BLaER1 treated with 17β-estradiol and CSF1 and Interleukin-3, amounts not matched to agents 10 nM and 100 nM (cell line): ENCODE measurements around the gene HPSE.
A peak's percentile ranks its signal among the peaks of the same experiment; 100 is the strongest.

ENCODE experiments used
- H3K27ac ChIP-seq, 11 experiments: shearing (Covaris generic); formaldehyde crosslinking; 2 replicates each; pipeline ENCODE4 v1.8.1; 2022
- H3K27me3 ChIP-seq, 11 experiments: shearing (Covaris generic); formaldehyde crosslinking; 2 replicates each; pipeline ENCODE4 v1.8.1; 2022
- H3K36me3 ChIP-seq, 11 experiments: shearing (Covaris generic); formaldehyde crosslinking; 2 replicates each; pipeline ENCODE4 v1.8.1; 2022
- H3K4me1 ChIP-seq, 10 experiments: shearing (Covaris generic); formaldehyde crosslinking; 2 replicates each; pipeline ENCODE4 v1.8.1; 2022
- H3K4me2 ChIP-seq, 11 experiments: shearing (Covaris generic); formaldehyde crosslinking; 2 replicates each; pipeline ENCODE4 v1.8.1; 2022
- H3K4me3 ChIP-seq, 10 experiments: shearing (Covaris generic); formaldehyde crosslinking; 2 replicates each; pipeline ENCODE4 v1.8.1; 2022
- H3K9ac ChIP-seq, 11 experiments: shearing (Covaris generic); formaldehyde crosslinking; 2 replicates each; pipeline ENCODE4 v1.8.1; 2022
- H3K9me3 ChIP-seq, 11 experiments: shearing (Covaris generic); formaldehyde crosslinking; replicated peaks in 1 of 11; 2 replicates each; pipeline ENCODE4 v1.8.1; 2022
- H4K20me1 ChIP-seq, 11 experiments: shearing (Covaris generic); formaldehyde crosslinking; 2 replicates each; pipeline ENCODE4 v1.8.1; 2022
- Cebpa-rat ChIP-seq, 11 experiments: shearing (Covaris generic); IDR thresholded peaks; 2 replicates each; pipeline ENCODE4 v1.8.1; 2022

The HPSE gene

GRCh38 chr4:83258461-83258860 lies 76.2 kb downstream of the HPSE start:
- Histone ChIP-seq H4K20me1 (no peaks in the 10 kb centered on the region), H3K4me3 (no peak overlapping the region), H3K9ac (no peak overlapping the region), H3K36me3 (peaks cover 23 to 76% (median 55%) of the 10 kb centered on the region in 11 experiments; a peak in 21 of 22 replicates), H3K4me2 (peak overlapping the region in 1 of 11 experiments; percentile 4; a peak in 1 of 22 replicates), H3K4me1 (peaks cover 5 to 61% (median 15%) of the 10 kb centered on the region in 10 experiments; a peak in 18 of 20 replicates), H3K9me3 (no peaks in the 10 kb centered on the region), H3K27me3 (no peaks in the 10 kb centered on the region), H3K27ac (peak overlapping the region in 2 of 11 experiments; percentile 12 to 83; a peak in 2 of 22 replicates)
- no peak for TF ChIP-seq Cebpa-rat (IDR thresholded peaks at IDR 0.05)

GRCh38 chr4:83257811-83258210 lies 76.8 kb downstream of the HPSE start:
- Histone ChIP-seq H3K4me2 (peak overlapping the region in 3 of 11 experiments; percentile 4 to 31 (median 16); a peak in 3 of 22 replicates), H3K27me3 (no peaks in the 10 kb centered on the region), H3K27ac (peak overlapping the region in 4 of 11 experiments; percentile 7 to 83 (median 18); a peak in 4 of 22 replicates), H3K4me1 (peaks cover 5 to 67% (median 15%) of the 10 kb centered on the region in 10 experiments; a peak in 18 of 20 replicates), H3K36me3 (peaks cover 16 to 69% (median 48%) of the 10 kb centered on the region in 11 experiments; a peak in 21 of 22 replicates), H3K9ac (no peak overlapping the region), H3K9me3 (no peaks in the 10 kb centered on the region), H4K20me1 (no peaks in the 10 kb centered on the region), H3K4me3 (no peak overlapping the region)
- no peak for TF ChIP-seq Cebpa-rat (IDR thresholded peaks at IDR 0.05)

GRCh38 chr4:83255584-83255983 lies 79.1 kb downstream of the HPSE start:
- Histone ChIP-seq H3K27me3 (no peaks in the 10 kb centered on the region), H4K20me1 (no peaks in the 10 kb centered on the region), H3K36me3 (peaks cover 0 to 48% (median 30%) of the 10 kb centered on the region in 11 experiments; a peak in 16 of 22 replicates), H3K4me1 (peaks cover 5 to 89% (median 15%) of the 10 kb centered on the region in 10 experiments; a peak in 18 of 20 replicates), H3K9me3 (no peaks in the 10 kb centered on the region), H3K27ac (peak overlapping the region in 5 of 11 experiments; percentile 68 to 83 (median 74); a peak in 6 of 22 replicates), H3K9ac (no peak overlapping the region; a peak in 1 of 22 replicates), H3K4me3 (no peak overlapping the region), H3K4me2 (peak overlapping the region in 3 of 11 experiments; percentile 68 to 75 (median 73); a peak in 6 of 22 replicates)
- TF ChIP-seq Cebpa-rat (IDR thresholded peaks at IDR 0.05) = no peak

GRCh38 chr4:83252782-83253405 lies 81.8 kb downstream of the HPSE start:
- H3K4me2 ChIP-seq = peak overlapping the region in 3 of 11 experiments; percentile 24 to 48 (median 24); a peak in 4 of 22 replicates
- H3K9ac ChIP-seq = no peak overlapping the region; a peak in 1 of 22 replicates
- peak overlapping the region in 4 of 11 experiments; percentile 16 to 47 (median 42); a peak in 6 of 22 replicates for H3K27ac ChIP-seq
- TF ChIP-seq Cebpa-rat (IDR thresholded peaks at IDR 0.05) = no peak
- H3K36me3 ChIP-seq = peaks cover 0 to 29% (median 15%) of the 10 kb centered on the region in 11 experiments; a peak in 16 of 22 replicates
- H3K4me1 ChIP-seq = peaks cover 5 to 76% (median 15%) of the 10 kb centered on the region in 10 experiments; a peak in 18 of 20 replicates
- H4K20me1 ChIP-seq = no peaks in the 10 kb centered on the region
- no peak overlapping the region for H3K4me3 ChIP-seq
- H3K27me3 ChIP-seq = no peaks in the 10 kb centered on the region
- no peaks in the 10 kb centered on the region for H3K9me3 ChIP-seq

- H3K27ac ChIP-seq = peak overlapping the region in 4 of 11 experiments; percentile 16 to 47 (median 42); a peak in 5 of 22 replicates
- peaks cover 0 to 21% (median 5%) of the 10 kb centered on the region in 11 experiments; a peak in 9 of 22 replicates for H3K36me3 ChIP-seq
- no peaks in the 10 kb centered on the region for H4K20me1 ChIP-seq
- H3K9me3 ChIP-seq = no peaks in the 10 kb centered on the region
- no peaks in the 10 kb centered on the region for H3K27me3 ChIP-seq
- peaks cover 4 to 72% (median 10%) of the 10 kb centered on the region in 10 experiments; a peak in 18 of 20 replicates for H3K4me1 ChIP-seq
- TF ChIP-seq Cebpa-rat (IDR thresholded peaks at IDR 0.05) = no peak
- H3K4me2 ChIP-seq = peak overlapping the region in 2 of 11 experiments; percentile 24 to 48; a peak in 3 of 22 replicates
- no peak overlapping the region for H3K4me3 ChIP-seq
- H3K9ac ChIP-seq = no peak overlapping the region
Observed at GRCh38 chr4:83251447-83251830, 83.2 kb downstream of the HPSE start.

DNA sequence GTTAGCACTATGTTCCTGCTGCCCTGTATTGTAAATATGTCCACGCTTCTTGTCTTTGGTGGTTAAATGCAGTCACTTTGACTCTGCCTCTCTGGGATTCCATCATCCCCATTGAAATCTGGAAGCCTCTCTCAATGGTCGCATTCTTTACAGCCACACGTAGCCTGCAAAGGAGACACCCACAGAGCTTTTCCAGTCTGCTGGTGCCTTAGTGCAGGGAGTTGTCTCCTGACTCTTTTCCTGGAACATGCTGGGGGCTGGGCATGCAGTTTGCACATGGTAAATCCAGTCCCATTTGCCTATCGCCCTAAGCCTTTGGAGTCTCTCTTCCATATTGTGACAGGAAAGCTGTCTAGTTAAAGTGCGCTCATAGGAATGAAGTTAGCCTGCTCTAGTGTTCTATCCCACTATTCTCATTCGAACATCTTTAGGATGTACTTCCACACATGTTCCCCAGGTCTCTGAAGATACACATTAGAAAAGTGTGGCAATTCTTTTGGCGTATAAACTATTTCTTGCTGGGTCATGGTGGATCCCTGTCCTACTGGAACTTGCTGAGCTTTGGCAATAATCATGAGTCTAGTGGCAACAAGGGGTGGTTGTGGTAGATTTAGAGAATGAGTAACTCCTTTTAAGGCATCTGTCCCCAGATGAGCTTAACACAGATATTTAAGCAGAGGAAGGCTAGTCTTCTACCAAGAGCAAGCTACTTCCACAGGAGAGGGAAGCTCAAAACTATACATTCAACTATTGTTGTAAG lies 83.8 kb downstream of the HPSE start:
- Histone ChIP-seq H3K4me2 (peak overlapping the region in 3 of 11 experiments; percentile 3 to 48 (median 24); a peak in 2 of 22 replicates), H3K4me3 (no peak overlapping the region), H3K9me3 (no peaks in the 10 kb centered on the region), H3K9ac (no peak overlapping the region), H3K27me3 (no peaks in the 10 kb centered on the region), H3K36me3 (peaks cover 0 to 21% (median 5%) of the 10 kb centered on the region in 11 experiments; a peak in 9 of 22 replicates), H4K20me1 (no peaks in the 10 kb centered on the region), H3K27ac (peak overlapping the region in 3 of 11 experiments; percentile 38 to 47 (median 45); a peak in 6 of 22 replicates), H3K4me1 (peaks cover 0 to 66% (median 4%) of the 10 kb centered on the region in 10 experiments; a peak in 11 of 20 replicates)
- TF ChIP-seq Cebpa-rat (IDR thresholded peaks at IDR 0.05) = no peak

GRCh38 chr4:83248486-83248885 lies 86.2 kb downstream of the HPSE start:
- H3K27ac ChIP-seq = peak overlapping the region in 2 of 11 experiments; percentile 20 to 47; a peak in 2 of 22 replicates

More at GRCh38 chr4:83248486-83248885, 86.2 kb downstream of the HPSE start:
- no peak for TF ChIP-seq Cebpa-rat (IDR thresholded peaks at IDR 0.05)
- H3K36me3 ChIP-seq = peaks cover 0 to 12% (median 0%) of the 10 kb centered on the region in 11 experiments; a peak in 3 of 22 replicates
- H4K20me1 ChIP-seq = no peaks in the 10 kb centered on the region
- no peak overlapping the region; a peak in 1 of 22 replicates for H3K4me2 ChIP-seq
- no peak overlapping the region for H3K4me3 ChIP-seq
- H3K4me1 ChIP-seq = peaks cover 0 to 58% (median 0%) of the 10 kb centered on the region in 10 experiments; a peak in 7 of 20 replicates
- no peak overlapping the region for H3K9ac ChIP-seq
- peaks cover 0 to 6% (median 0%) of the 10 kb centered on the region in 11 experiments; a peak in 2 of 22 replicates for H3K9me3 ChIP-seq
- H3K27me3 ChIP-seq = no peaks in the 10 kb centered on the region
